ENCODE data around the gene SERPINH1.

DNA sequence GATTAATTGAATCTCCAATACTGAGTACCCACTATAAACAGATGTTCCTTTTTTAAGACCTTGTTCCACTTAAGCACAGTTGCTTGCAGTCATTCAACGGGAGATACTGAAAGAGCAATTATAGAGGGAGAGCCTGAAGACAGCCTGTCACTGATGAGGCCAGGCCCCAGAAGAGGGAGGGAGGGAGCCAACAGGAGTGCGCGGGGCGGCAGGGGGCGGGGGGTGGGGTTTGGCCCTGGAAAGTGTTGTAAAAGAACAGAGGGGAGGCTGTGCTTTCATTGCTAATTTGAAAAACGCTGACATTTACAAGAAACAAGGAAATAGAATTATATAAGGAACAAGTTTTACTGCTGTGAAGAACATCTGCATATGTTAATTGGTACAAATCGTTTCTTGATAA lies 53.7 kb downstream of the SERPINH1 start:
- TF ChIP-seq, protein P1, sequence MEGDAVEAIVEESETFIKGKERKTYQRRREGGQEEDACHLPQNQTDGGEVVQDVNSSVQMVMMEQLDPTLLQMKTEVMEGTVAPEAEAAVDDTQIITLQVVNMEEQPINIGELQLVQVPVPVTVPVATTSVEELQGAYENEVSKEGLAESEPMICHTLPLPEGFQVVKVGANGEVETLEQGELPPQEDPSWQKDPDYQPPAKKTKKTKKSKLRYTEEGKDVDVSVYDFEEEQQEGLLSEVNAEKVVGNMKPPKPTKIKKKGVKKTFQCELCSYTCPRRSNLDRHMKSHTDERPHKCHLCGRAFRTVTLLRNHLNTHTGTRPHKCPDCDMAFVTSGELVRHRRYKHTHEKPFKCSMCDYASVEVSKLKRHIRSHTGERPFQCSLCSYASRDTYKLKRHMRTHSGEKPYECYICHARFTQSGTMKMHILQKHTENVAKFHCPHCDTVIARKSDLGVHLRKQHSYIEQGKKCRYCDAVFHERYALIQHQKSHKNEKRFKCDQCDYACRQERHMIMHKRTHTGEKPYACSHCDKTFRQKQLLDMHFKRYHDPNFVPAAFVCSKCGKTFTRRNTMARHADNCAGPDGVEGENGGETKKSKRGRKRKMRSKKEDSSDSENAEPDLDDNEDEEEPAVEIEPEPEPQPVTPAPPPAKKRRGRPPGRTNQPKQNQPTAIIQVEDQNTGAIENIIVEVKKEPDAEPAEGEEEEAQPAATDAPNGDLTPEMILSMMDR (IDR thresholded peaks at IDR 0.05) = no peak
- TF ChIP-seq EZH2 (IDR thresholded peaks at IDR 0.05; ENCODE audit: borderline replicate concordance, insufficient read depth, low read depth, low read length, poor library complexity, severe bottlenecking) = no peak
